ENCODE data around the gene KRTAP3-2. TPM values are rescaled to one million over a fixed set of nuclear protein-coding genes. Genes with fewer than 3 reads are reported as not detected.
A peak's percentile ranks its signal among the peaks of the same experiment; 100 is the strongest.
"Not testable (repeated sequence)": the region's sequence is repeated elsewhere in the genome, so short reads cannot be mapped to it uniquely, and the experiment has no call there.

The KRTAP3-2 gene
- total RNA-seq (2014; rRNA removed; shearing (Covaris generic); ENCODE audit: low replicate concordance): not detected in 2 replicates

DNA sequence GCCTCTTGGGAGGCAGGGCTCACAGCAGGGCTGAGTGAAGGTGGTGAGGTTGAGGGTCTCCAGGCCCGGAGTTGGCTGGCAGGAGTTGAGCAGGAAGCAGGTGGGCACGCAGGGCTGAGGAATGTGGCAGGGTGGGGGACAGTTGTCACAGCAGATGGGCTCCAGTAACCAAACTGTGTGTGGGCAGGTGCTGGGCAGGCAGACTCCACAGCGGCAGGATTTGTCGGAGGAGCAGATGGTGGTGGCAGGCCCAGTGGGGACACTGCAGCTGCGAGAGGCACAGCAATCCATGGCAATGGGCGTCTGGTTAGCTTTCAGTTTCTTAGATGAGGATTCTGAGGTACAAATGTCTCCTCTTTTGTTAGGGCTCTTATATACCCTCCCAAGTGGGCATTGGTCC, at the start of gene KRTAP3-2:
KRTAP3-2 (minus strand) TSS at position 344 of the 400 bp plus-strand sequence; CDS start at position 291, 53 bp downstream.
- in situ Hi-C loops (cut with HindIII; ENCODE audit: low pct_unique_long_range_greater_than_20kb, low sequenced_read_pairs); DNase-seq (ENCODE audit: low read depth): not testable (repeated sequence)

DNA sequence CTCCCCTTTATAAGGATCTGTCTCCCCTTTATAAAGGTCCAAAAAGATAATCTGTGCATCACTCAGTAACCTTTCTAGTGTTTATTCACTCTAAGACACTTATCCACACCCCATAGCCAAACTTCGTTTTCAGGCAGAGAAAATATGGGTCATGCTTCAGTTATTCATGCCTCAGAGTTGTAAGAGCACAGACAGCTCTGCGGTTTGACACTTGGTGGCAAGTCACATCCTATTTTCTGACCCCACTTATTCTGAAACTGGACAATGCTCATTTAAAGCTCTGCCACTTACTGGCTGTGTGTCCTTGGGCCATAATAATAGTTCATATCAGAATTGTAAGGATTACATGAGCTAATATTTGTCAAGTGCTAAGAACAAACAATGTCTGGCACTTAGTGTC, 49.4 kb upstream of the KRTAP3-2 start:
- no peak for DNase-seq (ENCODE audit: low read depth)
- in situ Hi-C loops (cut with HindIII; ENCODE audit: low pct_unique_long_range_greater_than_20kb, low sequenced_read_pairs): no loop called here

DNA sequence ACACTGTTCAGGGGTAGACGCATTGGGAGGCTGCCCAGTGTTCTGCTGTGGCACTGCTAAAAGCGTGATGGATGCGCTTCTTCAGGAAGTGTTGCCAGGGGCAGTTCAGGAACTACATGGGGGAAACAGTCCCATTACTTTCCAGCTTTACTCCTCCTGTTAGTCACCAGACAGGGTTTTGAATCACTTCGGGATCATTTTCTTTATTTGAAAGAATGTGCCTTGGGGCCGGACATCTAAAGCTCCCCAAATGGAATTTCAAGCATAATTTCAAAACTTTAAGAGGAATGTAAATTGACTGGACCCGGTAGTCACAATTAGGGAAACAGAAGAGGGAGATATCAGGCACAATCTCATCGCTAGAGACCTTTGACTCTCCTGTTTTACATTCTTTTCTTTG, 48.7 kb upstream of the KRTAP3-2 start:
- DNase-seq (ENCODE audit: low read depth): no peak

DNA sequence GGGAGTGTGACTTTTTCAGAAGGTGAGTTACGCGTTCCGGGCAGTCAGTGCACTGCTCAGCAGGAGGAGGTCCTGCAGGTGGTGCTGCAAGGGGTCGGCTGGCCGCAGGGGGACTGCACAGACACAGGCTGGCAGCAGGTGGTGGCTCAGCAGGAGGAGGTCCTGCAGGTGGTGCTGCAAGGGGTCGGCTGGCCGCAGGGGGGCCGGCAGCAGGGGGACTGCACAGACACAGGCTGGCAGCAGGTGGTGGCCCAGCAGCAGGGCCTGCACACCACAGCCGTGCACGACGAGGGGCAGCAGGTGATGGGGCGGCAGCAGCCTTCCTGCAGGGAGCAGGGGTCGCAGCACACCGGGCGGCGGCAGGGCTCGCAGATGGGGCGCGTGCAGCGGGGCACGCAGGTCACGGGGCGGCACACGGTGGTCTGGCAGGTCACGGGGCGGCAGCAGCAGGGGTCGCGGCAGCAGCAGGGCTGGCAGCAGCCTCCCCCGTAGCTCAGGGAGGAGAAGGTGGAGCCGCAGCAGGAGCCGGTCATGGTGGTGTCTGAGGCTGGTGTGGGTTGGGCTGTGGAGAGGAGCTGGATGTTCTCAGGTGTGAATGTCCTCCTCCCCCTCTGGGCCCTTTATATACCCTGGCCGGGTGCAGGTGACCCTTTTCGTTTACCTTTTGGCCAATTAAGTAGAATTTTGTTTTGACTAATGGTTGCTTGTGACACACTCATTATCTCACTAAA, 47.2 kb upstream of the KRTAP3-2 start, which contains the start of gene KRTAP2-1:
KRTAP2-1 (minus strand) TSS at position 582 of the 731 bp plus-strand sequence; CDS start at position 533, 49 bp downstream.
- DNase-seq (ENCODE audit: low read depth); in situ Hi-C loops (cut with HindIII; ENCODE audit: low pct_unique_long_range_greater_than_20kb, low sequenced_read_pairs): not testable (repeated sequence)

More for the DNA sequence above, 48.7 kb upstream of the KRTAP3-2 start:
- in situ Hi-C loops (cut with HindIII; ENCODE audit: low pct_unique_long_range_greater_than_20kb, low sequenced_read_pairs): no loop called here

GRCh38 chr17:41042953-41043352, 43.2 kb upstream of the KRTAP3-2 start:
- in situ Hi-C loops (cut with HindIII; ENCODE audit: low pct_unique_long_range_greater_than_20kb, low sequenced_read_pairs): no loop called here
- DNase-seq (ENCODE audit: low read depth): no peak

DNA sequence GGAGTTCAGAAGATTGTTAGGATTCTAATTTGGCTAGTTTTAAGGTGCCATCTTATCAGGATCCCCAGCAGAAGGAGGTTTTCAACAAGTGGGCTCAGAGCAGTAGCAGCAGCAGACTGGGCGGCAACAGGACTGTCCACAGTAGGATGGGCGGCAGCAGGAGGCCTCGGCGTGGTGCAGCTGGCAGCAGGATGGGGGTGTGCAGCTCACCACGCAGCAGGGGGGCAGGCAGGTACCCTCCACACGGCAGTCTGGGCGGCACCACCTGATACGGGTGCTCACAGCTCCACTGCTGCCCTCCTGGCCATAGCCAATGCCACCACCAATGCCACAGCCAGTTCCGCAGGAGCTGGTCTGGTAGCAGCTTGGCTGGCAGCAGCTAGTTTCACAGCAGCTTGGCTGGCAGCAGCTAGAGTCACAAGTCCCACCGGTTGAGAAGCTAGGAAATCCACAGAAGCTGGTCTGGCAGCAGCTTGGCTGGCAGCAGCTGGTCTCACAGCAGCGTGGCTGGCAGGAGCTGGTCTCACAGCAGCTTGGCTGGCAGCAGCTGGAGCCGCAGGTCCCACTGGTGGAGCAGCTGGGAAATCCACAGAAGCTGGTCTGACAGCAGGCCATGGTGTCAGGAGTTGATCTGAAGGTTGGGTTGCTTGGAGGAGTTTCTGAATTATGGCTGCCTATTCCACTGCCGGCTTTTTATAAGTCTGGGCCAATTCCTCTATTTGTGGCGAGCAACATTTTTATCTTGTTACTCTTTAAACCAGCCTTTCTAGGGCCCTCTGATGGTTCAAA, 41.3 kb upstream of the KRTAP3-2 start, which contains the start of gene KRTAP1-1:
KRTAP1-1 (minus strand) TSS at position 668 of the 789 bp plus-strand sequence; CDS start at position 615, 53 bp downstream.
- in situ Hi-C loops (cut with HindIII; ENCODE audit: low pct_unique_long_range_greater_than_20kb, low sequenced_read_pairs): not testable (repeated sequence)

GRCh38 chr17:41037853-41038350, 38.2 kb upstream of the KRTAP3-2 start:
- DNase-seq (ENCODE audit: low read depth): no peak
- in situ Hi-C loops (cut with HindIII; ENCODE audit: low pct_unique_long_range_greater_than_20kb, low sequenced_read_pairs): no loop called here

More for the DNA sequence above, 41.3 kb upstream of the KRTAP3-2 start, which contains the start of gene KRTAP1-1:
- DNase-seq (ENCODE audit: low read depth): not testable (repeated sequence)

DNA sequence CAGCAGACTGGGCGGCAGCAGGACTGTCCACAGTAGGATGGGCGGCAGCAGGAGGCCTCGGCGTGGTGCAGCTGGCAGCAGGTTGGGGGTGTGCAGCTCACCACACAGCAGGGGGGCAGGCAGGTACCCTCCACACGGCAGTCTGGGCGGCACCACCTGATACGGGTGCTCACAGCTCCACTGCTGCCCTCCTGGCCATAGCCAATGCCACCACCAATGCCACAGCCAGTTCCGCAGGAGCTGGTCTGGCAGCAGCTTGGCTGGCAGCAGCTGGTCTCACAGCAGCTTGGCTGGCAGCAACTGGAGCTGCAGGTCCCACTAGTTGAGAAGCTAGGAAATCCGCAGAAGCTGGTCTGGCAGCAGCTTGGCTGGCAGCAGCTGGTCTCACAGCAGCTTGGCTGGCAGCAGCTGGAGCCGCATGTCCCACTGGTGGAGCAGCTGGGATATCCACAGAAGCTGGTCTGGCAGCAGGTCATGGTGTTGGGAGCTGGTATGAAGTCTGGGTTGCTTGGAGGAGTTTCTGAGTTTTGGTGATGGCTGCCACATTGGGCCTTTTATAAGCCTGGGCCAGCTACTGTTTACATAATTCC, 34.7 kb upstream of the KRTAP3-2 start, which contains the start of gene KRTAP1-3:
KRTAP1-3 (minus strand) TSS at position 529 of the 590 bp plus-strand sequence; CDS start at position 476, 53 bp downstream.
- DNase-seq (ENCODE audit: low read depth); in situ Hi-C loops (cut with HindIII; ENCODE audit: low pct_unique_long_range_greater_than_20kb, low sequenced_read_pairs): not testable (repeated sequence)

DNA sequence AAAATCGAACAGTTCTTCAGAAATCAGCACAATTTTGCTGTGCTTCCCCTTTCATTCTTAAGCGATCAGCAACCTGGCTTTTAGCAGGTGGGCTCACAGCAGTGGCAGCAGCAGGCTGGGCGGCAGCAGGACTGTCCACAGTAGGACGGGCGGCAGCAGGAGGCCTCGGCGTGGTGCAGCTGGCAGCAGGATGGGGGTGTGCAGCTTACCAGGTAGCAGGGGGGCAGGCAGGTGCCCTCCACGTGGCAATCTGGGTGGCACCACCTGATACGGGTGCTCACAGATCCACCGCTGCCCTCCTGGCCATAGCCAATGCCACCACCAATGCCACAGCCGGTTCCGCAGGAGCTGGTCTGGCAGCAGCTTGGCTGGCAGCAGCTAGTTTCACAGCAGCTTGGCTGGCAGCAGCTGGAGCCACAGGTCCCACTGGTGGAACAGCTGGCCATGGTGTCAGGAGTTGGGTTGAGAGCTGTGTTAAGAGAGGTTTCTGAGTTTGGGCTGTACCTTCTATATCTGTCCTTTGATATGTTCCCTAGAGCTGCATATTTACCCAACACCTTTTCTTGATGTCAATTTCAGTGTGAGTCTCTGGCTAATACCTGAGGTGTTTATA, 30.0 kb upstream of the KRTAP3-2 start, which contains the start of gene KRTAP1-4:
KRTAP1-4 (minus strand) TSS at position 563 of the 613 bp plus-strand sequence; CDS start at position 446, 117 bp downstream.
- in situ Hi-C loops (cut with HindIII; ENCODE audit: low pct_unique_long_range_greater_than_20kb, low sequenced_read_pairs): no loop called here
- DNase-seq (ENCODE audit: low read depth): no peak

- in situ Hi-C loops (cut with HindIII; ENCODE audit: low pct_unique_long_range_greater_than_20kb, low sequenced_read_pairs): no loop called here
- DNase-seq (ENCODE audit: low read depth): no peak
Observed at GRCh38 chr17:41026715-41027471, 27.2 kb upstream of the KRTAP3-2 start, which contains the start of gene KRTAP1-5. Gene KRTAP1-5 (minus strand): TSS chr17:41027208. CDS start chr17:41027155, 53 bp downstream.

DNA sequence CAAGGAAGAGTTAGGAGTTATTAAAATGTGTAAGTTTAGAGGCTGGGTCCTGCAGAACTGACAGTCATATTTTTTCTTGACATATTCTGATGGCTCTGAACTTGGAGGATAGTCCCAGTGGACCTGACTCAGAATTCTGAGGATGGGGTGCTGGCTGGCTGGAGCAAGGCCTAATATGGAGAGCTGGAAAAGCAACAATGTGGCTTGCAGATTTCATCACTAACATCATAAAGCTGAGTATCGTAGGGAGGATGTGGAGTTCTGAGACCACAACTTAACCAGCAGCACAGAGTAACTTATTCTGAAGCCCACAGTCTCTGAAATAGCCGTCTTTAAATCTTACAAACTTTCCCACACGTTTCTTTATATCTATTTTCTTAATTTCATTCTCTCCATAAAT, 25.0 kb upstream of the KRTAP3-2 start:
- no peak for DNase-seq (ENCODE audit: low read depth)
- in situ Hi-C loops (cut with HindIII; ENCODE audit: low pct_unique_long_range_greater_than_20kb, low sequenced_read_pairs): no loop called here

- in situ Hi-C loops (cut with HindIII; ENCODE audit: low pct_unique_long_range_greater_than_20kb, low sequenced_read_pairs): no loop called here
- DNase-seq (ENCODE audit: low read depth): peak; percentile 61
Observed at GRCh38 chr17:41020336-41020735, 20.6 kb upstream of the KRTAP3-2 start.

DNA sequence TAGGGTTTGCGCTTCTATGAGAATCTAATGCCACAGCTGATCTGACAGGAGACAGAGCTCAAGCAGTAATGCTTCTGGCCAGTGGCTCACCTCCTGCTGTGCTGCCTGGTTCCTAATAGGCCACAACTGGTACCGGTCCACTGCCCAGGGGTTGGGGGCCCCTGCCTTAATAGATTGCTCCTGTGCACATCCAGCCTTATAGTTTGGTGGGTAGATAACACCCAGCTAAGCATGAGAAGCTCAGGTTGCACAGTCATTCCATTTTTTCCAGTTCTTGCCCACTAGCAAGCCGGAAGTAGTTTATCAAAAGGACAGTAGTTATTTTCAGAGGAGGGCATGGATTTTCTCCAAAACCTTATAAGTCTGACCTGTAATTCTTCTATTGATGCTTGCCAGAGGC, 19.7 kb upstream of the KRTAP3-2 start:
- no peak for DNase-seq (ENCODE audit: low read depth)
- in situ Hi-C loops (cut with HindIII; ENCODE audit: low pct_unique_long_range_greater_than_20kb, low sequenced_read_pairs): no loop called here

DNA sequence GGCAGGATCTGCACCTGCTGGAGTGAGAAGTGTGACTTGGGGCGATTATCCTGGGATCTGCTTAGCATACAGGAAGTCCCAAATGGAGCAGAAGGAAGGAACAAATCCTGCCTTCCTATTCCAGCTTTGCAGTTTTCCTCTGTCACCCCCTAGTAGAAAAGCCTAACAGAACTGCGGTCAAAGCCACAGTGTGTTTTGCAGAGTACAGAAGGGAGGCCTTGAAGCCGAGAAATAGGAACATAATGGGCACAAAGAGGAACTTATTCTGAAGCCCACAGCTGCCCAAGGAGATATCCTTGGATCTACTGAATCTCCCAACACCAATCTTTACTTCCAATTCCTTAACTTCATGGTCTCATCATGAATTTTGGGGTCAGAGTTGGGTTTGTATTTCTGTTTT, 18.8 kb upstream of the KRTAP3-2 start:
- no peak for DNase-seq (ENCODE audit: low read depth)
- in situ Hi-C loops (cut with HindIII; ENCODE audit: low pct_unique_long_range_greater_than_20kb, low sequenced_read_pairs): no loop called here

GRCh38 chr17:41016578-41017215, 17.0 kb upstream of the KRTAP3-2 start:
- no peak for DNase-seq (ENCODE audit: low read depth)
- in situ Hi-C loops (cut with HindIII; ENCODE audit: low pct_unique_long_range_greater_than_20kb, low sequenced_read_pairs): no loop called here

DNA sequence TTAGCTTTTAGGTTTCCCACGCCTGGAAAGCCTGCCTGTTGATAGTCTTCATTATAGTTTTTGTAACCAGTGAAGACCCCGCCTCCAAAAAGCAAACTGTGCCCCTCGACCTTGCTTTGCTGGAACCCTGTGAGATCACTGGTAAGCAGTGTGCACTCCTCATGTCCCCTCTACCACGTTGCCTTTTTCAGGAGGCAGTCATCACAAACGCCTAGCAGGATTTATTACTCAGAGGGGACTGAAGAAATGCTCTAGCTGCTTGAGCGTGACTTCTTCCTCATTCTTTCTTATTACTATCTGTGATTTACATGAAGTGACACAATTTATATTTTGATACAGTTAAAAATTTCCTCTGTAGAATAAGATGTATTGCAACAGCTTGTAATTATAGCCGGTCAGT, 15.7 kb upstream of the KRTAP3-2 start:
- in situ Hi-C loops (cut with HindIII; ENCODE audit: low pct_unique_long_range_greater_than_20kb, low sequenced_read_pairs): no loop called here
- DNase-seq (ENCODE audit: low read depth): peak; percentile 47

DNA sequence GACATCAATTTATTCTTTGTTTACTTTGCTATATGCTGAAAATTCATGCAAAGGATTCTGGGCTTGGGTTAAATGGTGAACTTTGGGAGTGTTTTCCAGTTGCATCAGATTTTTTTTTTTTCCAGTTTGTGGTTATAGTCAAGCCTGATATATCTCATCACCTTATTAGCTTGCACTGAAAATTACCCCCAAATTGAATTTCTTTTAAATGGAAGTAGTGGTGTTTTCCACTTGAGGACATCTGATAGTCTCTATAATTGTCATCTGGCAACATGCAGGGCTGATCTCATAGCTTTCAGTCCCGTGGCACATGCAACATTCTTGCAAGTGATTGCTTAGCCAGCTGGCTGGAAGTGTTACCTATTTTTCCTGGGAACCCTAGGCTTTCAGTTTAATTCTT, 13.9 kb upstream of the KRTAP3-2 start:
- no peak for DNase-seq (ENCODE audit: low read depth)

More for the DNA sequence above, 13.9 kb upstream of the KRTAP3-2 start:
- in situ Hi-C loops (cut with HindIII; ENCODE audit: low pct_unique_long_range_greater_than_20kb, low sequenced_read_pairs): no loop called here
